NAMALWA (cell line): ENCODE results near the gene CDH24.

Experiments used
- DNase-seq: peaks from one replicate; pipeline ENCODE4 v3.0.0-alpha.2; 2015; ENCODE audit warnings: low spot score

The CDH24 gene

DNA sequence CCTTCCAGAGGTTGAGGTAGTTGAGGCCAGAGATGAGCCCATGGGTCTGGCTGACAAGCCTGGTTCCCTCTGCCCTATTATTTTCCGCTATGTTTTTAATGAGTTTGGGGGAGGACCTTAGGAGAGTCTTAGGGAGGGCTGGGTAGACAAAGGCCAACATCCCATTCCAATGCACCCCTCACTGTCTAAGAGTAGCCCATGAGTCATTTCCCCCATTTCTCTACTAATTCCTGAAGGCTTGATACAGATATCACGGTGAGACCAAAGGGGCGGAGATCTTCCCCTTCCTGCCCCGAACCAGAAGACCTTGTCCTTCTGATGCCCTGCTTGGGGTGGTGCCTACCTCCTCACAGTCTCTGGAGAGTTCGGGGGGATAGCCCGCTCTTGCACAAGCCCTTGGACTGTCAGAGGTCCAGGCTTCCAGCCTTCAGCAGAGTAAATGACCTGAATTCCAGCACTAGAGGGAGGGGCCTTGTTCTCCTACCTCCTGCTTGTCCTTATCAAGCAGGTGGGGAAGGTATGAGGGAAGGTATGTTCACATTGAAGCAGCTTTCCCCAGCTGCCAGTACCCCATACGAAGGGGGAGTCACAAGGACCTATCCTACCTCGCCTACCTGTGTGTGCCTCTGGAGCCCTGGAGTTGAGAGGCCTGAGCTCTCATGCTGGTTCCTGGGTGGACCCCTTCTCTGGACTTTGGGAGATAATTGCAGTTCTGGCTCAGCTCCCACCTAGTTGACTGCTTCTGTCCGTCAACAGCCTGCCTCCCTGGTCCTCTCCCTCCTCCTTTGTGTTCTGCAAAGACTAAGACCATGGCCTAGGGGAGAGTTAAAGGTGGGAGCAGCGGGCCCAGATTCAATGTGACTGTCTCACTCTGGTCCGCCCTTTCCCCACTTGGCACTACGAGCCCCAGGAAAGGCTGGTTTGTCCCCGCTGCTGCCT, 11.6 kb downstream of the CDH24 start:
- no peak for DNase-seq

- DNase-seq: no peak
Measured at GRCh38 chr14:23044840-23045239, 12.5 kb downstream of the CDH24 start.

DNA sequence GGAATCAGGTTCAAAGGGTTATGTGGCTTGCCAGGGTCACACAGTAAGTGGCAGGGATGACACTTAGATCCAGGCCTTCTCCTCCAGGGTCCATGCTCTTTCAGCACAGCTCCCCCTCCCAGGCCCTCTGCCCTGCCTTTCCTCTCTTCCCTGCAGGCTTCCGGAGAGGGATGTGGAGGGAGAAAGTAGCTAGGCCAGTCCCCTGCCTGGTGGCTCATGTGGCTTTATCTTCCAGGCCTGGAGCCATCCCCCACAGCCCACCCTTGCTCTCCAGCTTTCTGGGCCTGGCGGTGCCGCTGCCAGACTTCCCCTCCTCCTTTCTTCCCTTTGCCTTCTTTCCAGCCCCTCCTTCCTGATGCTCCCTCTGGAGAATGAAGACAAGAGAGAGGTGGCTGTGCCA, 13.6 kb downstream of the CDH24 start:
- DNase-seq: no peak

DNA sequence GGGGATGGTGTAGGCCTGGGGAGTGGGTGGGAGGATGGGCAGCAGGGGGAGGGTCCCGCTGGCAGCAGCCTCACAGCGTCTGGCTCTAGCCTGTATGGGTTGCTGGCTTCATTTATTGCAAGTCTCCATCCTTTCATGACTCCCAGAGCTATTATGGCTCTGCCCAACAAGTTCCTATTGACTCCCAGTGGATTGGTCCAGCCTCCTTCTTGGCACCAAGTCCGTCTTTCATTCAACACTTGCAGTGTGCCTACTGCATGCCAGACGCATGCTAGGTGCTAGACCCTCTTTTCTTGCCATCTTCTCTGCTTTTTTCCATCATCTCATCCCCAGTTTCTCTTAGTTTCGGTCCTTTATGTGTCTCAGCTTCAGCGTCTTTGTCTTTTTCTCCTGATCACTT, 14.2 kb downstream of the CDH24 start:
- no peak for DNase-seq

DNA sequence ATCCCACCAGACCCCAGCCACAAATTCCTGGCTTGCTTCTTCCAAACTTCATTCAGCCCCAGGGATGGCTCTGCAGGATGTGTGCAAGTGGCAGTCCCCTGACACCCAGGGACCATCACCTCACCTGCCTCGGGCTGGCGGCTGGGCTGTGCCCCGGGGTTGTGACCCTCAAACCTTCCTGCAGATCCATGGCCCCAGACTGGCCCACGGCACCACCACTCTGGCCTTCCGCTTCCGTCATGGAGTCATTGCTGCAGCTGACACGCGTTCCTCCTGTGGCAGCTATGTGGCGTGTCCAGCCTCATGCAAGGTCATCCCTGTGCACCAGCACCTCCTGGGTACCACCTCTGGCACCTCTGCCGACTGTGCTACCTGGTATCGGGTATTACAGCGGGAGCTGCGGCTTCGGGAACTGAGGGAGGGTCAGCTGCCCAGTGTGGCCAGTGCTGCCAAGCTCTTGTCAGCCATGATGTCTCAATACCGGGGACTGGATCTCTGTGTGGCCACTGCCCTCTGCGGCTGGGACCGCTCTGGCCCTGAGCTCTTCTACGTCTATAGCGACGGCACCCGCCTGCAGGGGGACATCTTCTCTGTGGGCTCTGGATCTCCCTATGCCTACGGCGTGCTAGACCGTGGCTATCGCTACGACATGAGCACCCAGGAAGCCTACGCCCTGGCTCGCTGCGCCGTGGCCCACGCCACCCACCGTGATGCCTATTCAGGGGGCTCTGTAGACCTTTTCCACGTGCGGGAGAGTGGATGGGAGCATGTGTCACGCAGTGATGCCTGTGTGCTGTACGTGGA, 15.0 kb downstream of the CDH24 start, which contains the start of gene PSMB11:
TSS of gene PSMB11 (plus strand) at position 51 of the 804 bp plus-strand sequence. CDS start at position 65, 14 bp downstream.
- DNase-seq: no peak

GRCh38 chr14:23041729-23042128, 15.6 kb downstream of the CDH24 start:
- no peak for DNase-seq

- DNase-seq: no peak
Measured at GRCh38 chr14:23040100-23040499, 17.2 kb downstream of the CDH24 start.

DNA sequence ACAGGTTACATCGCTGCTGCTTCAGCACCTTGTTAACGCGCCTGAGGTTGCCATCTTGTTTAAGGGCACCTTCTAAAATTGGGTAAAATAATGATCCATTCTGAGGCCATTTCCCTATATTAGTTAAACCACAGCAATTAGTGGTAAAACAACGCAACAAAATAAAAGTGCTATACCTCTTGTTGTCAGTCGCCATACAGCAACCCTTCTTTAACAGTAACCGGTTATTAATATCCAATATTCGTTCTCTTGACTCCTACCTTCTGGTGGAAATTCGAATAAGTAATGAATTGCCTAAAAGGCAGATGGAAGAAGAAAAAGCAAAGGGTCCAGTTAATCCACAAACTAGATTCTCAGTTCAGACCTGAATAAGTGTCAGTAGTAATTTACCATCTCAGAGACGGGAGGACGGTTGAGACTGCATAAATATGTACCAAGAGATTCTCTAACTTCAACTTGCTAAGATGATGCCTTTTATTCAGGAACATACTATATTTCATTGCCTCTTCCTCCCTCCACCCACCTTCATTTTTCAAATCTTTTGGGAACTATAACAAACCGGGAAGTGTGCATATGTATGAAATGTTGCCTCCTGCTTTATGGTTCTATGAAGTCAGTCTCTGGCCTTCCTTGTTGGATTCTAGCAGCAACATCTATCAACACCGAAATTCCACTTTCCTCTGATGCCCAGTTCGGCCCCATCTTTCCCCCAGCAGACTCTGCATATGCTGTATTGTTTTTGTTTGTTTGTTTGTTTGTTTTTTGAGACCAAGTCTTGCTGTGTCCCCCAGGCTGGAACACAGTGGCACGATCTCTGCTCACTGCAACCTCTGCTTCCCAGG, 21.8 kb downstream of the CDH24 start:
- no peak for DNase-seq

DNA sequence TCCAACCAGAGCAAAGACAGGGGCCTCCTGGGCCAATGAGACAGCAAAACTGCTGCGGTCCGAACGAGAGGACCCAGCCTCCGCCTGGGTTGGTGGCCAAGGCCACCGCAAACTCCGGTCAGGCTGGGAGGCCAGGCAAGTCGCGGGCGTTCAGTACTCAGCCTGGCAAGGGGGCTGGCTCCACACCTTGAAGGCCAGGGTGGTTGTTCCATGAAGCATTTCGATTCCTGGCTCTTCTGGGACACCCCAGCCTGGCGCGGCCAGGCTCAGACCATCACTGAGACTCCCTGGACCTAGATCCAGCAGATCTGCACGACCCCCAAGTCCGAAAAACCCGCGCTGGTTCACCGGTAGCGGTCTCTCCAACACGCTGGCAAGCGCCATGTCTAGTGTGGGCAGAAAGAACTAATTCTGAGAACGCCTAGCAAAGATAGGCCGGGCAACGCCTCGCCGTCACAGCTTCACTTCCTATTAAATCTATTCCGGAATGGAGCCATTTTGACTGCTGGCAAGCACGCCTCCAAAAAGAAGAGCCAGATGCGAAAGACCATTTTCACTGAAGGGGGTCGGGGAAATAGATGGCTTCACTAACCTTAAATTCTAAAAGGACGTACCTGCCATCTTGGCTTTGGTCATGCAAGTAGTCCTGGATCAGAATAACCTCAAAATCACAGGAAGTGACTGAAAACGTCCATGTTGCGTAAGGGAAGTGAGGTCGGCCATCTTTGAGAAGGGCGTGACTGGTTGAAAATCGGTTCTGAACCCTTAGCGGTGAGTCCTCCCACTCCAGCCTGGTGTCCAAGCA, 22.6 kb downstream of the CDH24 start, which contains the start of gene PSMB5:
TSS of gene PSMB5 (minus strand) at position 403 of the 805 bp plus-strand sequence. CDS start at position 384, 19 bp downstream.
- DNase-seq: peak; percentile 98

- peak; percentile 32 for DNase-seq
Measured at GRCh38 chr14:23033801-23034497, 23.4 kb downstream of the CDH24 start.

DNA sequence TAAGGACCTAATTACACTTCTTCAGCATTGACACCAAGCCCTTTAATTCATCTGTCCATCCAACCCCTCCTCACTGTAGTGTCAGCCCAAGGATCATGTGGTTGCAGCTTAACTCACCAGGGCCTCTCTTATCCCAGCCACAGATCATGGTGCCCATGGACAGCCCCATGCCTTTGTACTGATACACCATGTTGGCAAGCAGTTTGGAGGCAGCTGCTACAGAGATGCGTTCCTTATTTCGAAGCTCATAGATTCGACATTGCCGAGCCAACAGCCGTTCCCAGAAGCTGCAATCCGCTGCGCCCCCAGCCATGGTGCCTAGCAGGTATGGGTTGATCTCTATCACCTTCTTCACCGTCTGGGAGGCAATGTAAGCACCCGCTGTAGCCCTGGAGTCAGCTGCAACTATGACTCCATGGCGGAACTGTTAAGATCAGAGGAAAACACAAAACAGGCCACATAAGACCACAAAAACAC, 24.0 kb downstream of the CDH24 start:
- no peak for DNase-seq

GRCh38 chr14:23030936-23031335, 26.4 kb downstream of the CDH24 start:
- DNase-seq: no peak

DNA sequence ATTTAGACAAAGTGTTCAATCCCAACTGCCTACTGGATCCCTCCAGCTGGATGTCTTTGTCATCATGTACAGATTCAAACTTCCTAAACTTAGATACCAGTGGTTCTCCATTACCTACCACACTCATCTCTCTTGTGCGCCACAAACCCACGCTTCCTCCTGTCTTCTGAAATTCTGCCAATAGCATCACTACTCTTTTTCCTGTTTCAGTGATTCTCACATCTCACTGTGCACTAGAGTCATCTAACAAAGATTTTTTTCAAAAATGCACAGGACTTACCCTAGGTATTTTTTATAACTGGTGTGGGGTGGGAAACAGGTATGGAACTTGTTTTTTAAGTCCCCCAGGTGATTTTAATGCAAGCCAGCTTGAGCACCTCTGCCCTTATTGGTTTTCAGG, 28.5 kb downstream of the CDH24 start:
- no peak for DNase-seq

GRCh38 chr14:23025151-23025814, 32.0 kb downstream of the CDH24 start:
- DNase-seq: no peak

DNA sequence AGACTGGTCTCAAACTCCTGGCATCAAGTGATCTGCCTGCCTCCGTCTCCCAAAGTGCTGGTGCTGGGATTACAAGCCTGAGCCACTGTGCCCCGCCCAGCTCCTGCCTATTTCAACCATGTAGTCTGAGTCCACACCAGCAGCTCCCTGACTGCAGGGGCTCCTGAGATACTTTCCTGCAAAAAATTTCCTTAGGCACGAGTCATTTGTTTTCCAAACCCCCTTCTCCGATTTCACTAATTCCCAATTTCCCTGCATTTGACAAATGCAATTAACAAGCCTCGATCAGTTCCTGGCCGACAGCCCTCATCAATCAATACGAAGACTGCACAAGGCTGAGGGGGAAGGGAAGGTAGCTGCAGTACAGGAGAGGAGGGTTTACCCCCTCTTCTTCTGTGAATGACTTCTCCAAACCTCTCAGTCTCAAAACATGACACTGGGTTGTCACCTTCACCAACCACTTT, 32.7 kb downstream of the CDH24 start:
- DNase-seq: no peak

- no peak for DNase-seq
Measured at GRCh38 chr14:23023795-23024152, 33.5 kb downstream of the CDH24 start.

DNA sequence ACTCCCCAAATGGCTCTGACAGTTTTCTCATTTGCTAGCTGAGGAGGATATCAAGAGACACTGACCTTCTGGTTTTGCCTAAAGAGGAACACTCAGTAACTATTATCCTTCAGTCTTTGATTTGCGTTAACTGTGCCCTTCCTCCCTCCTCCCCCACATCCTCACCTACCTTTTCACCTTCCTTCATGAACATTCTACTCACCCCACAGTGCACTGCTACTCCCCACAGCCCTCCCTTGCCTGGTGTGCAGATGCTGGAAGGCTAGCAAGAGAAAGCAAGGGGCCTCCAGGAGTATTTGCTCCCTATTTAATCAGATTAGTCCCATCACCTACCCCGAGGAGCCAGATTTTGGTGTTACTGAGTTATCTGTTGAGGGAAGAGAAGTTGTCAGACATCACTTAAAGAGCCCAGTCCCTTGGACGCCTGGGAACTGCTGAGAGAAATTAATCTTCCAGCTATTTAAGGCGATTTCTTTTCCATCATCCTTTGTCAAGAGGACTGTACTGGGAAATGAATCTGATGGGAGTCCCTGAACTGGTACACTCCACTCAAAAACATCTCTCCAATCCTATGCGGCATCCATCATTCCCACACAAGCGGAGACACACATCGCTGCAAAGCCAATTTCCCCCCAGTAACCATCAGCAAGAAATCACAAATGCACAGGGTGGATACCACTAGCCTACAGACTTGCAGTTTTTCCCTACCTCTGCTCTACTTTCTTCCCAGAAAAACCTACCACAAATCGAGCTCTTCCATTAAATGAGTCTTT, 34.1 kb downstream of the CDH24 start:
- DNase-seq: no peak

DNA sequence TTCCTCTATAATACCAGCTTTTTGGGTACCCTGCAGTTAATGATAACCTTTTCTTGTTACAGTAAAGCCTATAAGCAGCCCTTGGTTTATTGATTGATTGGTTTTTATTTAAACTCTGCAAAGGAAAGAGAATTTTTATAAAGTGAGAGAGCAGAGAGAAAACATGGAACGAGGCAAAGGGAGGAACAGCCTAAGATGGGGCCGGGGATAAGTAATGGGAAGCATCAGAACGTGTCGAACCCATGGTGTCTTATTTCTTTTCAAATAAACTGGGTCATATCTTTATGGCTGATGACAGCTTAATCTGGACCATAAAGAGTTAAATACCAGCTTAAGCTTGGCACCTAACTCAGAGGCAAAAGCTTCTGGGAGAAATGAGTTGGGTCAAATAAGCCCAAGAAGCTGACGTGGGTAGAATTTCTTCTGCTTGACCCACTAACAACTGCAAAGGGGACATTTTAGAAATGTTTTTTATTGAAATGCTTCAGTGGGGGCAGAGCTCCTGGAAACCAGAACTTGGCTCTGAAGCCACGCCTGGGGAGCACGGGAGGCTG, 35.4 kb downstream of the CDH24 start:
- no peak for DNase-seq

- DNase-seq: no peak
Measured at GRCh38 chr14:23021434-23021833, 35.9 kb downstream of the CDH24 start.
